H1 (cell line): ENCODE results near the gene PLAU. TPM values are rescaled to one million over a fixed set of nuclear protein-coding genes. Genes with fewer than 3 reads are reported as not detected.
"Not testable (repeated sequence)": the region's sequence is repeated elsewhere in the genome, so short reads cannot be mapped to it uniquely, and the experiment has no call there.

Source experiments
- CTCF ChIA-PET: fragments of 300-600 bp; sonication (Branson Sonifier 250); formaldehyde crosslinking; loops from one replicate; lab custom pipeline; 2021; ENCODE audit not compliant: partially characterized antibody; lab: Charles Lee
- POLR2A ChIA-PET: fragments of 300-600 bp; sonication (Branson Sonifier 250); formaldehyde crosslinking; loops from one replicate; lab custom pipeline; 2021; ENCODE audit warnings: inconsistent platforms; ENCODE audit not compliant: partially characterized antibody; lab: Charles Lee
- DNase-seq, 2 experiments: peaks; one replicate each; pipeline versions ENCODE4 v3.0.0 to v3.0.0-alpha.2; 2010 to 2022; ENCODE audit warnings: low spot score in 2 of 2, low read depth in 1 of 2, mixed read lengths in 1 of 2
- FAIRE-seq: peaks from 2 replicates; lab custom pipeline; 2011; peaks lifted over from hg19 to GRCh38; lab: Jason Lieb, UNC
- H2AFZ ChIP-seq: 2 replicates; pipeline ENCODE4 v1.8.1; 2012; ENCODE audit warnings: low read length, inconsistent platforms
- H2AK5ac ChIP-seq: 2 replicates; pipeline ENCODE4 v1.6.1; 2013; ENCODE audit warnings: low read depth, low read length
- H2BK120ac ChIP-seq: replicated peaks from 2 replicates; pipeline ENCODE3; 2013; ENCODE audit warnings: low read depth, low read length, inconsistent platforms
- H2BK12ac ChIP-seq: 2 replicates; pipeline ENCODE4 v1.6.1; 2013; ENCODE audit warnings: low read depth, low read length
- H2BK15ac ChIP-seq: 2 replicates; pipeline ENCODE4 v1.6.1; 2013; ENCODE audit warnings: low read length
- H2BK20ac ChIP-seq: 2 replicates; pipeline ENCODE4 v1.6.1; 2013; ENCODE audit warnings: low read length
- H2BK5ac ChIP-seq: 2 replicates; pipeline ENCODE4 v1.6.1; 2013; ENCODE audit warnings: low read depth, low read length
- H3K14ac ChIP-seq: 2 replicates; pipeline ENCODE4 v1.6.1; 2013; ENCODE audit warnings: inconsistent platforms; ENCODE audit not compliant: insufficient read length
- H3K18ac ChIP-seq: 2 replicates; pipeline ENCODE4 v1.6.1; 2013; ENCODE audit warnings: low read length; ENCODE audit errors: extremely low read depth
- H3K23ac ChIP-seq: 2 replicates; pipeline ENCODE4 v1.6.1; 2013; ENCODE audit warnings: inconsistent platforms; ENCODE audit not compliant: insufficient read length
- H3K23me2 ChIP-seq: 2 replicates; pipeline ENCODE4 v1.6.1; 2013; ENCODE audit warnings: low read depth, low read length
- H3K27ac ChIP-seq: 2 replicates; pipeline ENCODE4 v1.6.1; 2011; ENCODE audit warnings: low read depth, low read length, inconsistent platforms
- H3K27me3 ChIP-seq, 4 experiments: replicated peaks in 1 of 4; 1 replicate in 1 of 4; 2 replicates in 3 of 4; pipeline versions ENCODE4 v1.6.1 to v1.8.1; 2011 to 2013; ENCODE audit warnings: low read length in 3 of 4, mild to moderate bottlenecking in 3 of 4, inconsistent platforms in 2 of 4, mixed read lengths in 2 of 4, moderate library complexity in 1 of 4; ENCODE audit not compliant: control insufficient read depth in 3 of 4, insufficient read depth in 3 of 4; ENCODE audit errors: extremely low read depth in 1 of 4
- H3K36me3 ChIP-seq, 4 experiments: 2 replicates each; pipeline versions ENCODE4 v1.6.1 to v1.8.1; 2011 to 2013; ENCODE audit warnings: mild to moderate bottlenecking in 4 of 4, low read length in 3 of 4, moderate library complexity in 2 of 4, control low read depth in 1 of 4, inconsistent platforms in 1 of 4; ENCODE audit not compliant: insufficient read depth in 4 of 4, control insufficient read depth in 2 of 4
- H3K4ac ChIP-seq: replicated peaks from 2 replicates; pipeline ENCODE3; 2013; ENCODE audit warnings: low read length, low read depth, mixed read lengths, inconsistent platforms; ENCODE audit not compliant: insufficient read length
- H3K4me1 ChIP-seq, 4 experiments: replicated peaks in 1 of 4; 1 replicate in 1 of 4; 2 replicates in 3 of 4; pipeline versions ENCODE4 v1.6.1 to v1.8.1; 2011 to 2013; ENCODE audit warnings: low read length in 3 of 4, inconsistent platforms in 2 of 4, mixed read lengths in 1 of 4; ENCODE audit not compliant: insufficient read depth in 4 of 4, control insufficient read depth in 3 of 4
- H3K4me2 ChIP-seq, 2 experiments: 2 replicates each; pipeline versions ENCODE4 v1.6.1 to v1.8.1; 2011 to 2013; ENCODE audit warnings: low read depth in 2 of 2, low read length in 2 of 2, control low read depth in 1 of 2, inconsistent platforms in 1 of 2, mild to moderate bottlenecking in 1 of 2; ENCODE audit not compliant: insufficient read depth in 1 of 2
- H3K4me3 ChIP-seq, 4 experiments: fragments of 200-600, 300-600 bp in 1 of 4; sonication (generic), shearing (Covaris generic), sonication (Bioruptor Twin) in 1 of 4; 2 replicates each; pipeline versions ENCODE4 v1.5.1 to v1.8.1; 2011 to 2016; ENCODE audit warnings: low read length in 4 of 4, low read depth in 3 of 4, control low read depth in 2 of 4, inconsistent platforms in 2 of 4, mild to moderate bottlenecking in 2 of 4, mixed read lengths in 1 of 4, moderate library complexity in 1 of 4; ENCODE audit not compliant: insufficient read depth in 2 of 4; ENCODE audit errors: extremely low read depth in 1 of 4
- H3K56ac ChIP-seq: replicated peaks from 2 replicates; pipeline ENCODE3; 2013; ENCODE audit warnings: low read depth, mild to moderate bottlenecking, mixed read lengths, low read length, inconsistent platforms; ENCODE audit not compliant: insufficient read length
- H3K79me1 ChIP-seq: 2 replicates; pipeline ENCODE4 v1.6.1; 2013; ENCODE audit warnings: low read depth, low read length, control low read depth
- H3K79me2 ChIP-seq, 2 experiments: 2 replicates each; pipeline versions ENCODE4 v1.6.1 to v1.8.1; 2012 to 2013; ENCODE audit warnings: low read length in 2 of 2, mild to moderate bottlenecking in 2 of 2, inconsistent platforms in 1 of 2; ENCODE audit not compliant: insufficient read depth in 2 of 2, control insufficient read depth in 1 of 2
- H3K9ac ChIP-seq, 4 experiments: replicated peaks in 1 of 4; 1 replicate in 1 of 4; 2 replicates in 3 of 4; pipeline versions ENCODE4 v1.6.1 to v1.8.1; 2011 to 2013; ENCODE audit warnings: low read depth in 3 of 4, low read length in 3 of 4, control low read depth in 2 of 4, mild to moderate bottlenecking in 2 of 4, moderate library complexity in 2 of 4, inconsistent platforms in 1 of 4; ENCODE audit errors: extremely low read depth in 1 of 4
- H3K9me3 ChIP-seq, 2 experiments: 2 replicates each; pipeline versions ENCODE4 v1.6.1 to v1.8.1; 2012 to 2013; ENCODE audit warnings: mild to moderate bottlenecking in 2 of 2, moderate library complexity in 2 of 2, control low read depth in 1 of 2, inconsistent platforms in 1 of 2, low read depth in 1 of 2, low read length in 1 of 2, mixed read lengths in 1 of 2; ENCODE audit not compliant: insufficient read depth in 2 of 2
- H4K20me1 ChIP-seq, 2 experiments: replicated peaks in 1 of 2; 2 replicates each; pipeline versions ENCODE3 to v1.8.1; 2011 to 2013; ENCODE audit warnings: inconsistent platforms in 2 of 2, low read length in 2 of 2, mild to moderate bottlenecking in 1 of 2; ENCODE audit not compliant: insufficient read depth in 2 of 2, control insufficient read depth in 1 of 2
- H4K5ac ChIP-seq: 2 replicates; pipeline ENCODE4 v1.6.1; 2013; ENCODE audit warnings: low read length, low read depth, mixed read lengths, inconsistent platforms; ENCODE audit not compliant: insufficient read length
- H4K8ac ChIP-seq: 2 replicates; pipeline ENCODE4 v1.8.0; 2013; ENCODE audit warnings: mild to moderate bottlenecking, moderate library complexity, low read length, inconsistent platforms; ENCODE audit not compliant: insufficient read depth; ENCODE audit errors: extremely low read depth
- H4K91ac ChIP-seq: replicated peaks from 2 replicates; pipeline ENCODE3; 2013; ENCODE audit warnings: low read length, mixed read lengths, inconsistent platforms; ENCODE audit not compliant: insufficient read length
- RAD21 ChIP-seq, 2 experiments: IDR thresholded peaks in 1 of 2; conservative IDR thresholded peaks in 1 of 2; 2 replicates each; pipeline ENCODE4 v1.6.1; 2011; ENCODE audit warnings: low read depth in 2 of 2, low read length in 2 of 2, improper control_type of control experiment in 1 of 2, inconsistent platforms in 1 of 2, mild to moderate bottlenecking in 1 of 2, moderate library complexity in 1 of 2
- TEAD4 ChIP-seq: IDR thresholded peaks from 2 replicates; pipeline ENCODE4 v1.6.1; 2012; ENCODE audit warnings: low read depth, low read length, inconsistent platforms, mixed read lengths
- WGBS, 2 experiments: shearing (Covaris generic) in 1 of 2; methylation state at CpG; one replicate each; pipeline versions ENCODE4 v1.1.6 to v1.1.7; 2013 to 2015; ENCODE audit warnings: low lambda C conversion rate in 2 of 2, mixed read lengths in 2 of 2, inconsistent platforms in 1 of 2, low coverage in 1 of 2, missing lambda C conversion rate in 1 of 2; ENCODE audit not compliant: insufficient replicate concordance in 2 of 2, insufficient coverage in 1 of 2, insufficient read length in 1 of 2; ENCODE audit errors: extremely low coverage in 1 of 2, missing lambda C conversion rate in 1 of 2; 5-methylcytosine and 5-hydroxymethylcytosine counted together
- polyA plus RNA-seq, 7 experiments: library from polyadenylated mRNA; depleted of rRNA in 3 of 7; stranded (reverse) in 5 of 7; unstranded in 2 of 7; fragments of >200 nt in 5 of 7; fragments of 200-250 nt in 2 of 7; gene quantifications; 1 replicate in 5 of 7; 2 replicates in 1 of 7; 4 replicates in 1 of 7; pipeline versions ENCODE4 v1.2.1 to v1.2.3, GENCODE V29; 2011 to 2013; ENCODE audit warnings: missing spikeins in 2 of 7, mixed read lengths in 2 of 7
- total RNA-seq: library from RNA; stranded (reverse); fragmentation: NEBNext Ultra II Directional; extraction: Animal tissue kit (Norgen Biotek cat#: 25700); gene quantifications from 2 replicates; pipeline ENCODE4 v1.2.1, GENCODE V29; 2021

The PLAU gene
- total and polyA plus RNA-seq, 2 of the 8 experiments (the other 6 are each of a cell fraction or from before 2014, with no cell fraction given) = 16.2 to 26.1 TPM

DNA sequence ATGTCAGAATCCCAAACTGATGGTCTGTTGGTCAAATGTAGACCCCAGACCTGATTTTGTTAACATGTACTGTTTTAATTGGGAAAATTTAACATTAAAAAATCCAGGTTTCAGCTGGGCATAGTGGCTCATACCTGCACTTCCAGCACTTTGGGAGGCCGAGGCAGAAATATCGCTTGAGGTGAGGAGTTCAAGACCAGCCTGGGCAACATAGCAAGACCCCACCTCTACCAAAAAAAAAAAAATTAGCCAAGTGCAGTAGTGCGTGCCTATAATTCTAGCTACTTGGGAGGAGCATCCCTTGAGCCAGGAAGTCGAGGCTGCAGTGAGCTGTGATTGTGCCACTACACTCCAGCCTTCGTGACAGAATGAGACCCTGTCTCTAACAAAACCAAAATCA is 20.7 kb upstream of the PLAU start (continued):
- TF ChIP-seq TEAD4 (no peak), RAD21 (IDR thresholded peaks at IDR 0.05 in 1 of 2, conservative IDR thresholded peaks at IDR 0.05 in 1 of 2; ENCODE audit: low read depth in 2 of 2, low read length in 2 of 2) (no peak)

DNA sequence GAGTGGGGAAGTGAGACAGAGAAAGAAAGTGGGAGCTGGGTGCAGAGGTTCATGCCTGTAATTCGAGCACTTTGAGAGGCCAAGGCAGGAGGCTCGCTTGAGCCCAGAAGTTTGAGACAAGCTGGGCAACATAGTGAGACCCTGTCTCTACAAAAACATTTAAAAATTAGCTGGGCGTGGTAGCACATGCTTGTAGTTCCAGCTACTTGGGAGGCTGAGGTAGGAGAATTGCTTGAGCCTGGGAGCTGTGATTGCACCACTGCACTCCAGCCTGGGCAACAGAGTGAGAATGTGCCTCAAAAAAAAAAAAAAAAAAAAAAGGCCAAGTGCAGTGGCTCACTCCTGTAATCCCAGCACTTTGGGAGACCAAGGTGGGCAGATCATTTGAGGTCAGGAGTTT is 20.1 kb upstream of the PLAU start:
- not testable (repeated sequence) for H3K18ac ChIP-seq, H3K56ac ChIP-seq, H3K4me3 ChIP-seq, H4K20me1 ChIP-seq, H3K27ac ChIP-seq, H3K9me3 ChIP-seq, H2BK5ac ChIP-seq, FAIRE-seq, H2AFZ ChIP-seq, H3K9ac ChIP-seq, H3K23ac ChIP-seq, H3K4me1 ChIP-seq, H3K27me3 ChIP-seq, H2AK5ac ChIP-seq, H4K5ac ChIP-seq, H3K4ac ChIP-seq, H3K4me2 ChIP-seq, H3K36me3 ChIP-seq, DNase-seq, H3K23me2 ChIP-seq, H2BK120ac ChIP-seq, H4K91ac ChIP-seq, H2BK15ac ChIP-seq, H3K79me1 ChIP-seq, H2BK12ac ChIP-seq, H4K8ac ChIP-seq, H3K79me2 ChIP-seq, H3K14ac ChIP-seq
- H2BK20ac ChIP-seq = 0 out of 2 replicates have a peak overlapping the region, but pooled peaks have one; percentile 44
- ChIA-PET POLR2A (interaction anchor here (0.9 to 3.2 kb wide), 9 partner anchors 8 to 110 kb away, joined by 3 to 11 read pairs (median 6); partner anchors contain the start of gene PLAU), CTCF (interaction anchor here (1.1 to 27.0 kb wide), 10 partner anchors 11 to 189 kb away, joined by 3 to 681 read pairs (median 12); partner anchors contain the start of gene PLAU)
- WGBS, 2 experiments = 67% methylated on average over 3 of the region's 3 CpGs; no CpG with 5 or more reads in 1 of the 2 experiments
